Renal pelvis (tissue), 4 donors: ENCODE measurements around the gene TEX50. TPM values are rescaled to one million over a fixed set of nuclear protein-coding genes. Genes with fewer than 3 reads are reported as not detected.
"Not testable (repeated sequence)": the region's sequence is repeated elsewhere in the genome, so short reads cannot be mapped to it uniquely, and the experiment has no call there.

ENCODE experiments used
- DNase-seq: peaks from one replicate; pipeline ENCODE4 v3.0.0-alpha.2; 2013
- polyA plus RNA-seq, 3 donors: library from polyadenylated mRNA; unstranded; fragments of 120-200 nt; gene quantifications; one replicate each; pipeline ENCODE4 v1.2.1, GENCODE V29; 2013; ENCODE audit not compliant: insufficient read length in 3 of 3

TEX50 gene
- polyA plus RNA-seq, 3 donors: not detected

DNA sequence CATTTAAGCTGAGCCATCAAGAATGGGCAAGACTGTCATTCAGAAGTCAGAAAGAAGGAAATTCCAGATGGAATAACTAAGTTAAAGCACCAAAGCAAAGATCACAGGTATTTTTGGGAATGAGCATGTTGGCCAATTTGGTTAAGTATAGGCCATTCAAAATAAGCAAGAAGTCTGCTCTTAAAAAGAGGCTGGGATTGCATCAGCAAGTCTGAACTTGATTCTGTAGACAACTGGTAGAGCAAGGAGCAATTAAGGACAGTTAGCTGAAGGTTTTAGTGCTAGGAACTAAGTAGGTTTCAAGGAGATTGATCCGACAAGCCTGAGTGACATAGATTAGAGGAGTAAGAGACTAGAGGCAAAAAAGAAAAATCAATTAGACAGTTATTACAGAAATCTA is 26.1 kb downstream of the TEX50 start:
- no peak for DNase-seq

DNA sequence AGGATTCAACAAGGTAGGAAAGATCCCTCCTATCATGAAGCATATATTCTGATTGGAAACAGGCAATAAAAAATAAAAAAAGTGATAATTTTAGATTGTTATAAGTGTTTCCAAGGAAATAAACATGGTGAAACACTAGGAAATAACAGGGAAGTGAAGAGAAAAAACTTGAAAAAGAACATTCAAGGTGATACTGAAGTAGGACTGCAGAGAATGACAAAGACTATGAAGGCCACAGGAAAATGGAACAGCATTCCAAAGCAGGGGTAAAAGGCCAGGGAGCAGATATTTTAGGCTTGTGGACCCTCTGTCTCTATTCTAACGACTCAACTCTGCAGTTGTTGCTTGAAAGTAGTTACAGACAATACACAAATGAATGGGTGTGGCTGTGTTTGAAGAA is 26.6 kb downstream of the TEX50 start:
- DNase-seq: no peak

GRCh38 chr1:173663159-173663558 is 28.0 kb downstream of the TEX50 start:
- no peak for DNase-seq

GRCh38 chr1:173666646-173667045 is 31.5 kb downstream of the TEX50 start:
- DNase-seq: no peak

- peak; percentile 79 for DNase-seq
Measured at GRCh38 chr1:173669491-173669941, 34.4 kb downstream of the TEX50 start, which contains the start of gene ANKRD45. ANKRD45 (minus strand) TSS chr1:173669851; CDS start chr1:173659418, 10,433 bp downstream.

DNA sequence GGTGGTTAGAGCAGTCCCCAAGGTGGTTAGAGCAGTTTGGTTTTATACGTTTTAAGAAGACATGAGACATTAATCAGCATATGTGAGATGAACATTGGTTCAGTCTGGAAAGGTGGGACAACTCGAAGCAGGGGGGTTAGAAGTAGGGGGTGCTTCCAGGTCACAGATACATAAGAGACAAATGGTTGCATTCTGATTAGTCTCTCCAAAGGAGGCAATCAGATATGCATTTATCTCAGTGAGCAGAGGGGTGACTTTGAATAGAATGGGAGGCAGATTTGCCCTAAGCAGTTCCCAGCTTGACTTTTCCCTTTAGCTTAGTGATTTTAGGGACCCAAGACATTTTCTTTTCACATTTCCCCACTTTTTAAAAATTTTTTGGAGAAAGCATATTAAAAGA is 39.4 kb downstream of the TEX50 start:
- DNase-seq: not testable (repeated sequence)

- DNase-seq: not testable (repeated sequence)
Measured at GRCh38 chr1:173680152-173680551, 45.0 kb downstream of the TEX50 start.

- no peak for DNase-seq
Measured at GRCh38 chr1:173682184-173682583, 47.0 kb downstream of the TEX50 start.

DNA sequence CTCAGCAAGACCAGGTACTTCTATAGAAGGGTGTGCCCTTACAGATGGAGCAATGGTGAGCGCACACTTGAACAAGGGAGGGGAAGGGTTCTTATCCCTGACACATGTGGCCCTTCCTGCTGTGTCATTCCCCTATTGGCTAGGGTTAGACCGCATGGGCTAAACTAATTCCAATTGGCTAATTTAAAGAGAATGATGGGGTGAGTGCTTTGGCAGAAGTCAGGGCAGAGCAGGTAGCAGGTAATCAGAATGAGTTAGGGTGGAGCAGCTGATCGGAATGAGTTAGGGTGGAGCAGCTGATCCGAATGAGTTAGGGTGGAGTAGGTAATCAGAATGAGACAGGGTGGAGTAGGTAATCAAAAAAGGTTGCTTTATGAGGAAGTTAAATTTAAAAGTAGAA is 48.7 kb downstream of the TEX50 start:
- not testable (repeated sequence) for DNase-seq

DNA sequence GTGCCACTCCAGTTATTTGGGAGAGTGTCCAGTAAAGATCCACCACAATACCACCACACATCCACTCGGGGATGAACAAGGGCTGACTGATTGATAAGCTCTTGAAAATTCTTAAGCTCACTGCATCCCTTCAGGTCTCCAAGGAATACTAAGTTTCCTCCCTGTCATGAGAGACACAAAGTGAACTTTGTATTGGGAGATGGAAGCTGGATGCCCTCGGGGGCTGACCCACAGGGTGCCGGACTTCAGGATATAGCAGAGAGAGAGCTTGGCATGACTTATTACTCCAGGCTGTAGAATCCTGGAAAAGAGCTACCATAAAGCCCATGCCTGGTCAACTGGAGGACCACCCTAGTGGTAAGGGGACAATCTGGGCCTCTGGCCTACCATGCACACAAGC is 50.0 kb downstream of the TEX50 start:
- not testable (repeated sequence) for DNase-seq

Other genes with a start within 250 kb of the TEX50 start
- gene PRDX6, start 158.0 kb upstream of the TEX50 start, polyA plus RNA-seq: 100 to 1,000 TPM; 344 to 366 (median 348) TPM
- gene SLC9C2, start 32.3 kb upstream of the TEX50 start, polyA plus RNA-seq: under 1 TPM; 0.04 to 0.20 (median 0.10) TPM
- gene ANKRD45, start 34.5 kb downstream of the TEX50 start, polyA plus RNA-seq: 1 to 10 TPM; 4.2 to 5.8 (median 4.4) TPM
- 10 to 100 TPM; 20.4 to 21.5 (median 21.3) TPM for gene KLHL20, start 79.6 kb downstream of the TEX50 start, polyA plus RNA-seq
- 10 to 100 TPM; 23.5 to 27.4 (median 27.2) TPM for gene DARS2, start 189.3 kb downstream of the TEX50 start, polyA plus RNA-seq
- 10 to 100 TPM in 2 of 3 donors, 1 to 10 TPM in 1; 9.9 to 12.6 (median 11.3) TPM for gene CENPL, start 189.5 kb downstream of the TEX50 start, polyA plus RNA-seq
- 100 to 1,000 TPM; 514 to 715 (median 568) TPM for gene GAS5, start 232.7 kb downstream of the TEX50 start, polyA plus RNA-seq
- gene ZBTB37, start 233.0 kb downstream of the TEX50 start, polyA plus RNA-seq: 10 to 100 TPM in 2 of 3 donors, 1 to 10 TPM in 1; 6.2 to 13.7 (median 13.2) TPM